ENCODE data around the gene ERG.

ERG gene

GRCh38 chr21:38471766-38472165 lies 26.5 kb downstream of the ERG start:
- Histone ChIP-seq H3K4me1 (ENCODE audit: control insufficient read depth, insufficient read depth, low read length) (no peaks in the 10 kb centered on the region), H3K36me3 (ENCODE audit: control insufficient read depth, insufficient read depth, low read length) (no peaks in the 10 kb centered on the region), H3K27me3 (ENCODE audit: control insufficient read depth, insufficient read depth, low read length) (no peaks in the 10 kb centered on the region), H3K9ac (ENCODE audit: low read depth, low read length) (no peak overlapping the region), H3K4me3 (ENCODE audit: low read depth, low read length) (no peak overlapping the region), H3K9me3 (ENCODE audit: control insufficient read depth, insufficient read depth, low read length) (no peaks in the 10 kb centered on the region)

- H3K9ac ChIP-seq (ENCODE audit: low read depth, low read length), result no peak overlapping the region
Observed at GRCh38 chr21:38470755-38471154, 27.5 kb downstream of the ERG start.

DNA sequence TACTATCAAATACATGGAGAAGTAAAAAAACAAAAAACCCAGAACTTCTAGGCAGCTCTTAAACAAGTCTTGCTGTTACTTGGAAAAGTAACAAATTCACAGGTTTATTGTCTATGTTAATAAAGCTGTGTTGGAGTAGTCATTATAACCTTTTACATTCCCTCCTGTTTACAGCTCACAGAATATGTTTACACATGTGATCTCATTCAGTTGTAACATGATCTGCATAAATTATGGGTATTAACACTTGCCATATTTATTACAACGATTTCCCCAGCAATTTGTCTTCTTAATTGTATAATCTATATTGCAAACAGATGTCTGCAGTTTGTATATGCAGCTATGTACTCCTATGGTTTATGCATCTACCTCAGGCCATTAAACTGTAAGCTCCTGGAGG lies 28.6 kb downstream of the ERG start:
- Histone ChIP-seq H3K27me3 (ENCODE audit: control insufficient read depth, insufficient read depth, low read length) (no peaks in the 10 kb centered on the region), H3K4me1 (ENCODE audit: control insufficient read depth, insufficient read depth, low read length) (no peaks in the 10 kb centered on the region), H3K9me3 (ENCODE audit: control insufficient read depth, insufficient read depth, low read length) (no peaks in the 10 kb centered on the region), H3K9ac (ENCODE audit: low read depth, low read length) (no peak overlapping the region), H3K4me3 (ENCODE audit: low read depth, low read length) (no peak overlapping the region), H3K36me3 (ENCODE audit: control insufficient read depth, insufficient read depth, low read length) (no peaks in the 10 kb centered on the region)

More at GRCh38 chr21:38470755-38471154, 27.5 kb downstream of the ERG start:
- Histone ChIP-seq H3K4me3 (ENCODE audit: low read depth, low read length) (no peak overlapping the region), H3K9me3 (ENCODE audit: control insufficient read depth, insufficient read depth, low read length) (no peaks in the 10 kb centered on the region), H3K4me1 (ENCODE audit: control insufficient read depth, insufficient read depth, low read length) (no peaks in the 10 kb centered on the region), H3K27me3 (ENCODE audit: control insufficient read depth, insufficient read depth, low read length) (no peaks in the 10 kb centered on the region), H3K36me3 (ENCODE audit: control insufficient read depth, insufficient read depth, low read length) (no peaks in the 10 kb centered on the region)

DNA sequence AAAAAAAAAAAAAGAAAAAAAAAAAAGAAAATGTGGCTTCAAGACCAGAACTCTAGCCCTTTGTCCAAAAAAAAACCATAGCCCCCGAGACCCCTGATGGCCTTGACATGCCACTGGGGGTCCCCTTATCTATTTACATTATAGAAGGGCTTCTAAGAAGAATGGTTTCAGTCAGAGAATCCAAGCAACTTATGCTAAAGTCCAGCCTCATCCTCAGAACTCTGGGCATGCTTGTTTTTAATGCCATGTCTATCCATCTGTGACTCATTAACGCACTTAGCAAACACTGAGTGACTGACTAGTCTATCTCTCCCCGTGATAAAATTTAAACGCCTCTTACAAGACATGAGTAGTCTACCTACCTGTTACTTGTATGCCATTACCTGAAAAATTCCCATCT lies 29.3 kb downstream of the ERG start:
- no peaks in the 10 kb centered on the region for H3K27me3 ChIP-seq (ENCODE audit: control insufficient read depth, insufficient read depth, low read length)
- no peak overlapping the region for H3K9ac ChIP-seq (ENCODE audit: low read depth, low read length)
- H3K4me3 ChIP-seq (ENCODE audit: low read depth, low read length), result no peak overlapping the region
- no peaks in the 10 kb centered on the region for H3K9me3 ChIP-seq (ENCODE audit: control insufficient read depth, insufficient read depth, low read length)
- no peaks in the 10 kb centered on the region for H3K36me3 ChIP-seq (ENCODE audit: control insufficient read depth, insufficient read depth, low read length)
- no peaks in the 10 kb centered on the region for H3K4me1 ChIP-seq (ENCODE audit: control insufficient read depth, insufficient read depth, low read length)

GRCh38 chr21:38467911-38468310 lies 30.4 kb downstream of the ERG start:
- no peaks in the 10 kb centered on the region for H3K36me3 ChIP-seq (ENCODE audit: control insufficient read depth, insufficient read depth, low read length)
- no peaks in the 10 kb centered on the region for H3K9me3 ChIP-seq (ENCODE audit: control insufficient read depth, insufficient read depth, low read length)
- no peak overlapping the region for H3K4me3 ChIP-seq (ENCODE audit: low read depth, low read length)
- H3K9ac ChIP-seq (ENCODE audit: low read depth, low read length), result no peak overlapping the region
- no peaks in the 10 kb centered on the region for H3K27me3 ChIP-seq (ENCODE audit: control insufficient read depth, insufficient read depth, low read length)
- H3K4me1 ChIP-seq (ENCODE audit: control insufficient read depth, insufficient read depth, low read length), result no peaks in the 10 kb centered on the region

- H3K4me1 ChIP-seq (ENCODE audit: control insufficient read depth, insufficient read depth, low read length), result no peaks in the 10 kb centered on the region
- no peaks in the 10 kb centered on the region for H3K9me3 ChIP-seq (ENCODE audit: control insufficient read depth, insufficient read depth, low read length)
- H3K4me3 ChIP-seq (ENCODE audit: low read depth, low read length), result no peak overlapping the region
- H3K27me3 ChIP-seq (ENCODE audit: control insufficient read depth, insufficient read depth, low read length), result no peaks in the 10 kb centered on the region
- no peaks in the 10 kb centered on the region for H3K36me3 ChIP-seq (ENCODE audit: control insufficient read depth, insufficient read depth, low read length)
- H3K9ac ChIP-seq (ENCODE audit: low read depth, low read length), result no peak overlapping the region
Observed at GRCh38 chr21:38467374-38467773, 30.9 kb downstream of the ERG start.

GRCh38 chr21:38460171-38460742 lies 38.0 kb downstream of the ERG start:
- no peaks in the 10 kb centered on the region for H3K27me3 ChIP-seq (ENCODE audit: control insufficient read depth, insufficient read depth, low read length)
- no peaks in the 10 kb centered on the region for H3K4me1 ChIP-seq (ENCODE audit: control insufficient read depth, insufficient read depth, low read length)
- no peak overlapping the region for H3K9ac ChIP-seq (ENCODE audit: low read depth, low read length)
- no peak overlapping the region for H3K4me3 ChIP-seq (ENCODE audit: low read depth, low read length)
- no peaks in the 10 kb centered on the region for H3K36me3 ChIP-seq (ENCODE audit: control insufficient read depth, insufficient read depth, low read length)
- H3K9me3 ChIP-seq (ENCODE audit: control insufficient read depth, insufficient read depth, low read length), result no peaks in the 10 kb centered on the region

GRCh38 chr21:38459490-38459889 lies 38.8 kb downstream of the ERG start:
- no peaks in the 10 kb centered on the region for H3K4me1 ChIP-seq (ENCODE audit: control insufficient read depth, insufficient read depth, low read length)
- no peaks in the 10 kb centered on the region for H3K36me3 ChIP-seq (ENCODE audit: control insufficient read depth, insufficient read depth, low read length)
- H3K9ac ChIP-seq (ENCODE audit: low read depth, low read length), result no peak overlapping the region
- H3K9me3 ChIP-seq (ENCODE audit: control insufficient read depth, insufficient read depth, low read length), result no peaks in the 10 kb centered on the region
- H3K4me3 ChIP-seq (ENCODE audit: low read depth, low read length), result no peak overlapping the region
- H3K27me3 ChIP-seq (ENCODE audit: control insufficient read depth, insufficient read depth, low read length), result no peaks in the 10 kb centered on the region

DNA sequence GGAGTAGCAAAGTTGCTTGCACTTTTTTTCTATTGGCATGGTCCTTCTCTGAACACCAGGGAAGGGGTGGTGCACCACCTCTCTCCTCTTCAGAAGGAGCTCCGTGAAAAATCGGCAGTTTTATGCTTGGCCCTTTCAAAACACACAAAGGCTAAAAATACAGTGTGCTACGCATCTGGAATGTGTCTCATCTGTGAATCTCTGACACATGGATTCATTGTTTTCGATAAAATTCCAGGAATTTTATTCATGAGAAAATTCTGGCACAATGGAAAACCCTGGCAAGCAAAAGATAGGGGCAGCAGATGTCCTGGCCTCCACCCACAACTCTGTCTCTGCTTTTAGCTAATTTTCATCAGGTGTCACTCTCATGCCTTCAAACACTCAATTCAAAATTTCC lies 42.9 kb downstream of the ERG start:
- Histone ChIP-seq H3K27me3 (ENCODE audit: control insufficient read depth, insufficient read depth, low read length) (peaks cover 7% of the 10 kb centered on the region), H3K9me3 (ENCODE audit: control insufficient read depth, insufficient read depth, low read length) (no peaks in the 10 kb centered on the region), H3K4me3 (ENCODE audit: low read depth, low read length) (no peak overlapping the region), H3K4me1 (ENCODE audit: control insufficient read depth, insufficient read depth, low read length) (peaks cover 5% of the 10 kb centered on the region), H3K9ac (ENCODE audit: low read depth, low read length) (no peak overlapping the region), H3K36me3 (ENCODE audit: control insufficient read depth, insufficient read depth, low read length) (no peaks in the 10 kb centered on the region)

- Histone ChIP-seq H3K4me3 (ENCODE audit: low read depth, low read length) (no peak overlapping the region), H3K4me1 (ENCODE audit: control insufficient read depth, insufficient read depth, low read length) (peaks cover 5% of the 10 kb centered on the region), H3K27me3 (ENCODE audit: control insufficient read depth, insufficient read depth, low read length) (peaks cover 8% of the 10 kb centered on the region), H3K9me3 (ENCODE audit: control insufficient read depth, insufficient read depth, low read length) (no peaks in the 10 kb centered on the region), H3K9ac (ENCODE audit: low read depth, low read length) (no peak overlapping the region), H3K36me3 (ENCODE audit: control insufficient read depth, insufficient read depth, low read length) (no peaks in the 10 kb centered on the region)
Observed at GRCh38 chr21:38454702-38455101, 43.6 kb downstream of the ERG start.

GRCh38 chr21:38454161-38454560 lies 44.1 kb downstream of the ERG start:
- H3K9ac ChIP-seq (ENCODE audit: low read depth, low read length), result no peak overlapping the region
- no peaks in the 10 kb centered on the region for H3K36me3 ChIP-seq (ENCODE audit: control insufficient read depth, insufficient read depth, low read length)
- no peak overlapping the region for H3K4me3 ChIP-seq (ENCODE audit: low read depth, low read length)
- no peaks in the 10 kb centered on the region for H3K9me3 ChIP-seq (ENCODE audit: control insufficient read depth, insufficient read depth, low read length)
- peaks cover 8% of the 10 kb centered on the region for H3K27me3 ChIP-seq (ENCODE audit: control insufficient read depth, insufficient read depth, low read length)
- peaks cover 5% of the 10 kb centered on the region for H3K4me1 ChIP-seq (ENCODE audit: control insufficient read depth, insufficient read depth, low read length)

- Histone ChIP-seq H3K4me1 (ENCODE audit: control insufficient read depth, insufficient read depth, low read length) (peaks cover 4% of the 10 kb centered on the region), H3K4me3 (ENCODE audit: low read depth, low read length) (no peak overlapping the region), H3K27me3 (ENCODE audit: control insufficient read depth, insufficient read depth, low read length) (peaks cover 34% of the 10 kb centered on the region), H3K9ac (ENCODE audit: low read depth, low read length) (no peak overlapping the region), H3K36me3 (ENCODE audit: control insufficient read depth, insufficient read depth, low read length) (no peaks in the 10 kb centered on the region), H3K9me3 (ENCODE audit: control insufficient read depth, insufficient read depth, low read length) (no peaks in the 10 kb centered on the region)
Observed at GRCh38 chr21:38448671-38449385, 49.4 kb downstream of the ERG start.
